HepG2 (cell line): ENCODE measurements around the gene ZSCAN5C. TPM values are rescaled to one million over a fixed set of nuclear protein-coding genes. Genes with fewer than 3 reads are reported as not detected.

Experiments
- FOXA3 ChIP-seq: IDR thresholded peaks from 2 replicates; pipeline ENCODE4 v1.6.1; 2016; ENCODE audit warnings: missing genetic modification reagents, missing compliant biosample characterization
- FOXO4 ChIP-seq: sonication (generic); formaldehyde crosslinking; conservative IDR thresholded peaks from 2 replicates; pipeline ENCODE4 v1.8.1; 2023; ENCODE audit warnings: missing genetic modification reagents
- HDAC2 ChIP-seq: sonication (generic); formaldehyde crosslinking; IDR thresholded peaks from 2 replicates; pipeline ENCODE4 v1.4.0; 2020; ENCODE audit warnings: missing genetic modification reagents
- HMGXB3 ChIP-seq: sonication (generic); formaldehyde crosslinking; IDR thresholded peaks from 2 replicates; pipeline ENCODE4 v1.4.0; 2020; ENCODE audit warnings: missing genetic modification reagents, borderline replicate concordance
- HNF4A ChIP-seq: sonication (generic); formaldehyde crosslinking; IDR thresholded peaks from 2 replicates; pipeline ENCODE4 v1.4.0; 2020; ENCODE audit warnings: missing genetic modification reagents
- TFDP2 ChIP-seq: sonication (generic); formaldehyde crosslinking; IDR thresholded peaks from 2 replicates; pipeline ENCODE4 v1.4.0; 2020; ENCODE audit warnings: missing genetic modification reagents
- ZBTB25 ChIP-seq: IDR thresholded peaks from 2 replicates; pipeline ENCODE4 v1.6.1; 2018; ENCODE audit warnings: missing genetic modification reagents
- ZBTB38 ChIP-seq: sonication (generic); formaldehyde crosslinking; IDR thresholded peaks from 2 replicates; pipeline ENCODE4 v1.5.1; 2020; ENCODE audit warnings: mild to moderate bottlenecking, missing genetic modification reagents
- ZNF33B ChIP-seq: sonication (generic); formaldehyde crosslinking; IDR thresholded peaks from 2 replicates; pipeline ENCODE4 v1.5.1; 2020; ENCODE audit warnings: mild to moderate bottlenecking, missing genetic modification reagents
- ZNF451 ChIP-seq: sonication (generic); formaldehyde crosslinking; IDR thresholded peaks from 2 replicates; pipeline ENCODE4 v1.5.0; 2020; ENCODE audit warnings: mild to moderate bottlenecking, missing genetic modification reagents
- ZNF597 ChIP-seq: sonication (generic); formaldehyde crosslinking; IDR thresholded peaks from 2 replicates; pipeline ENCODE4 v1.5.0; 2020; ENCODE audit warnings: missing genetic modification reagents
- ZNF652 ChIP-seq: IDR thresholded peaks from 2 replicates; pipeline ENCODE4 v1.6.1; 2016; ENCODE audit warnings: low read depth, borderline replicate concordance
- ZNF687 ChIP-seq: sonication (generic); formaldehyde crosslinking; IDR thresholded peaks from 2 replicates; pipeline ENCODE4 v1.5.1; 2020; ENCODE audit warnings: mild to moderate bottlenecking, missing genetic modification reagents, moderate library complexity
- ZSCAN5A ChIP-seq: sonication (generic); formaldehyde crosslinking; IDR thresholded peaks from 2 replicates; pipeline ENCODE4 v1.8.0; 2022; ENCODE audit warnings: mild to moderate bottlenecking, missing genetic modification reagents, borderline replicate concordance
- polyA plus RNA-seq, 8 experiments: library from polyadenylated mRNA; depleted of rRNA in 3 of 8; stranded (reverse) in 7 of 8; unstranded in 1 of 8; fragments of >200 nt; fragmentation: Illumina TruSeq in 4 of 8; extraction: Trizol in 4 of 8; gene quantifications; 2 replicates each; pipeline versions ENCODE4 v1.2.1 to v1.2.3, GENCODE V29; 2011 to 2016; ENCODE audit warnings: low read depth in 4 of 8, missing spikeins in 1 of 8, mixed read lengths in 1 of 8; ENCODE audit not compliant: insufficient read depth in 1 of 8
- total RNA-seq, 5 experiments: library from RNA; depleted of rRNA; stranded (reverse); fragments of >200 nt; fragmentation: Illumina TruSeq; extraction: Trizol; gene quantifications; 2 replicates each; pipeline ENCODE4 v1.2.3, GENCODE V29; 2016; ENCODE audit warnings: low read depth in 1 of 5

ZSCAN5C gene
- total and polyA plus RNA-seq, 2 of the 13 experiments (the other 11 are each of a cell fraction or from before 2014, with no cell fraction given): not detected

- TF ChIP-seq ZNF451 (CRISPR knock-in tag): peak; percentile 42; the same call in 1 of the 2 replicates
- TF ChIP-seq ZBTB25 (CRISPR knock-in tag): peak; percentile 56; the same call in 1 of the 2 replicates
- TF ChIP-seq TFDP2 (CRISPR knock-in tag): peak; percentile 88
- TF ChIP-seq ZNF597 (CRISPR knock-in tag): no peak
- TF ChIP-seq ZSCAN5A (CRISPR knock-in tag): no peak
- TF ChIP-seq HMGXB3: peak; percentile 54; the same call in 1 of the 2 replicates
- TF ChIP-seq ZBTB38: 0 out of 2 replicates have a peak, but pooled peaks have one; percentile 47
- peak; percentile 95 for TF ChIP-seq ZNF687
- TF ChIP-seq FOXO4 (CRISPR knock-in tag): no peak
- TF ChIP-seq HNF4A (CRISPR knock-in tag): peak; percentile 48; the same call in 1 of the 2 replicates
- peak; percentile 73 for TF ChIP-seq HDAC2
- peak; percentile 54 for TF ChIP-seq FOXA3 (CRISPR knock-in tag)
- TF ChIP-seq ZNF33B (CRISPR knock-in tag): no peak
- no peak for TF ChIP-seq ZNF652
These were observed 31.8 kb upstream of the ZSCAN5C start (continued) for GRCh38 chr19:56170261-56170660.
